ENCODE measurements around the gene SLC43A2.

DNA sequence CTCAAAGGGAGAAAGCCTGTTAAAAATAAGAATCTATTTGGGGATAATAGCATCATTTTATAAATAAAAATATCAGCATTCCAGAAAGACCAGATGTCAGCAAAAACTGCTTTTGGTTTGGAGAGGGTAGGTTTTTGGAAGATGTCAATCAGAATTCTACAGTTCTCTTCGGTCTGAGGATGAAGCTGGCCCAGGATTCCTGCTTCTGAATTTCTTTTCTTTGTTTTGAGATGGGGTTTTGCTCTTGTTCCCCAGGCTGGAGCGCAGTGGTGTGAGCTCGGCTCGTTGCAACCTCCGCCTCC, 35.1 kb downstream of the SLC43A2 start:
- no peak for TF ChIP-seq CTCF (IDR thresholded peaks at IDR 0.05; ENCODE audit: extremely low read depth in 1 of 2, insufficient read depth in 1 of 2, low read depth in 1 of 2, low read length in 2 of 2)
- TF ChIP-seq EZH2 (IDR thresholded peaks at IDR 0.05; ENCODE audit: borderline replicate concordance, low read depth, low read length, severe bottlenecking) = no peak
- no peak for TF ChIP-seq POLR2A (IDR thresholded peaks at IDR 0.05; ENCODE audit: low read depth, low read length)
- TF ChIP-seq MYC (IDR thresholded peaks at IDR 0.05; ENCODE audit: low read depth, low read length) = no peak

All from endothelial cell of umbilical vein (primary cell).